WTC11 (cell line): ENCODE results near the gene GPC5. TPM values are rescaled to one million over a fixed set of nuclear protein-coding genes. Genes with fewer than 3 reads are reported as not detected.

Experiments
- ATAC-seq: fragments of 200-7000 bp; cut with Tn5 transposase; 2 replicates; pipeline ENCODE4 v1.10.0; 2021; ENCODE audit warnings: mild to moderate bottlenecking, moderate library complexity
- CTCF ChIA-PET: fragments of 300-600 bp; sonication (Branson Sonifier 250); formaldehyde crosslinking; loops from one replicate; lab custom pipeline; 2021; ENCODE audit warnings: antibody characterized with exemption; lab: Charles Lee
- POLR2A ChIA-PET: fragments of 350-600 bp; sonication (Branson Sonifier 250); formaldehyde crosslinking; loops from one replicate; lab custom pipeline; 2021; ENCODE audit warnings: antibody characterized with exemption; lab: Charles Lee
- DNase-seq: peaks from one replicate; pipeline ENCODE4 v3.0.0; 2021; ENCODE audit warnings: low spot score
- H3K27ac Mint-ChIP-seq: 2 replicates; pipeline ENCODE4 v1.8.0; 2021; ENCODE audit warnings: mixed read lengths
- H3K27me3 Mint-ChIP-seq: 2 replicates; pipeline ENCODE4 v1.8.0; 2021; ENCODE audit warnings: low read depth, mild to moderate bottlenecking, moderate library complexity, mixed read lengths
- H3K36me3 Mint-ChIP-seq: 2 replicates; pipeline ENCODE4 v1.8.0; 2021; ENCODE audit warnings: mixed read lengths
- H3K4me1 Mint-ChIP-seq: 2 replicates; pipeline ENCODE4 v1.8.0; 2022; ENCODE audit warnings: mixed read lengths
- H3K4me3 Mint-ChIP-seq: 2 replicates; pipeline ENCODE4 v1.8.0; 2021; ENCODE audit warnings: mild to moderate bottlenecking, moderate library complexity, mixed read lengths
- H3K9me3 Mint-ChIP-seq: 2 replicates; pipeline ENCODE4 v1.8.0; 2021; ENCODE audit warnings: mixed read lengths
- CBFB ChIP-seq: sonication (generic); formaldehyde crosslinking; IDR thresholded peaks from 2 replicates; pipeline ENCODE4 v1.8.1; 2022; ENCODE audit warnings: mild to moderate bottlenecking, low read depth, missing genetic modification reagents
- CTCF ChIP-seq: fragments of 200-600 bp; IDR thresholded peaks from 2 replicates; pipeline ENCODE4 v1.8.0; 2022; ENCODE audit warnings: antibody characterized with exemption
- FOXP1 ChIP-seq: sonication (generic); formaldehyde crosslinking; IDR thresholded peaks from 2 replicates; pipeline ENCODE4 v1.8.0; 2022; ENCODE audit warnings: missing genetic modification reagents, mild to moderate bottlenecking, moderate library complexity, borderline replicate concordance
- FOXP4 ChIP-seq: sonication (generic); formaldehyde crosslinking; IDR thresholded peaks from 2 replicates; pipeline ENCODE4 v1.8.0; 2022; ENCODE audit warnings: mild to moderate bottlenecking, missing genetic modification reagents
- GRHL2 ChIP-seq: fragments of 250-450 bp; sonication (Bioruptor Pico); IDR thresholded peaks from 2 replicates; pipeline ENCODE4 v1.8.0; 2022; ENCODE audit warnings: mild to moderate bottlenecking, moderate library complexity; ENCODE audit not compliant: insufficient replicate concordance, severe bottlenecking
- MLX ChIP-seq: sonication (generic); formaldehyde crosslinking; IDR thresholded peaks from 2 replicates; pipeline ENCODE4 v1.8.1; 2023; ENCODE audit warnings: mild to moderate bottlenecking, missing genetic modification reagents, moderate library complexity
- MYBL2 ChIP-seq: sonication (generic); formaldehyde crosslinking; IDR thresholded peaks from 2 replicates; pipeline ENCODE4 v1.8.1; 2023; ENCODE audit warnings: mild to moderate bottlenecking, moderate library complexity, missing genetic modification reagents
- NFATC4 ChIP-seq: fragments of 250-450 bp; sonication (Bioruptor Pico); IDR thresholded peaks from 2 replicates; pipeline ENCODE4 v1.9.0; 2021; ENCODE audit warnings: mild to moderate bottlenecking
- RORB ChIP-seq: fragments of 250-450 bp; sonication (Bioruptor Pico); IDR thresholded peaks from 2 replicates; pipeline ENCODE4 v1.9.0; 2021; ENCODE audit warnings: mild to moderate bottlenecking
- SMAD4 ChIP-seq: sonication (generic); formaldehyde crosslinking; IDR thresholded peaks from 2 replicates; pipeline ENCODE4 v1.8.0; 2022; ENCODE audit warnings: mild to moderate bottlenecking, missing genetic modification reagents
- ZNF281 ChIP-seq: sonication (generic); formaldehyde crosslinking; IDR thresholded peaks from 2 replicates; pipeline ENCODE4 v1.8.0; 2023; ENCODE audit warnings: mild to moderate bottlenecking, missing genetic modification reagents
- ZNF425 ChIP-seq: fragments of 250-450 bp; sonication (Bioruptor Pico); conservative IDR thresholded peaks from 2 replicates; pipeline ENCODE4 v1.9.0; 2021; ENCODE audit warnings: mild to moderate bottlenecking
- ZNF671 ChIP-seq: fragments of 250-450 bp; sonication (Bioruptor Pico); IDR thresholded peaks from 2 replicates; pipeline ENCODE4 v1.8.0; 2021; ENCODE audit warnings: mild to moderate bottlenecking
- total RNA-seq: library from RNA; stranded (reverse); gene quantifications from 3 replicates; pipeline ENCODE4 v1.2.3, GENCODE V29; 2021

The GPC5 gene
- total RNA-seq, 1 experiment from 2014 or later = 0.46 TPM

GRCh38 chr13:91375116-91375729 is 23.2 kb upstream of the GPC5 start:
- CTCF ChIA-PET = no interaction called here

GRCh38 chr13:91381371-91381770 is 17.1 kb upstream of the GPC5 start:
- no peaks in the 10 kb centered on the region for H3K36me3 Mint-ChIP-seq
- TF ChIP-seq SMAD4 (no peak), FOXP1 (CRISPR knock-in tag) (no peak), CBFB (CRISPR knock-in tag) (no peak), RORB (no peak), MLX (no peak), ZNF671 (no peak), GRHL2 (CRISPR knock-in tag) (no peak), NFATC4 (CRISPR knock-in tag) (no peak), FOXP4 (CRISPR knock-in tag) (no peak), MYBL2 (no peak)

More at GRCh38 chr13:91375116-91375729, 23.2 kb upstream of the GPC5 start:
- H3K36me3 Mint-ChIP-seq = no peaks in the 10 kb centered on the region
- H3K9me3 Mint-ChIP-seq = no peaks in the 10 kb centered on the region
- POLR2A ChIA-PET = no interaction called here
- H3K27ac Mint-ChIP-seq = no peak overlapping the region
- DNase-seq = no peak
- TF ChIP-seq ZNF425 (CRISPR knock-in tag) = no peak
- TF ChIP-seq ZNF281 (CRISPR knock-in tag) = no peak
- TF ChIP-seq CTCF = peak; percentile 23; the same call in 1 of the 2 replicates
- TF ChIP-seq, all 79 proteins: peak for 1
- ATAC-seq = peak; percentile 94
- H3K27me3 Mint-ChIP-seq = no peaks in the 10 kb centered on the region
- H3K4me1 Mint-ChIP-seq = peaks cover 9% of the 10 kb centered on the region; the same call in 1 of the 2 replicates
- H3K4me3 Mint-ChIP-seq = no peak overlapping the region

More at GRCh38 chr13:91381371-91381770, 17.1 kb upstream of the GPC5 start:
- DNase-seq = no peak
- no peak overlapping the region for H3K4me3 Mint-ChIP-seq
- no peak overlapping the region for H3K27ac Mint-ChIP-seq
- no peaks in the 10 kb centered on the region for H3K4me1 Mint-ChIP-seq
- ATAC-seq = peak; percentile 34; the same call in 1 of the 2 replicates
- H3K9me3 Mint-ChIP-seq = no peaks in the 10 kb centered on the region
- ChIA-PET CTCF (interaction anchor here (0.7 to 1.6 kb wide), 12 partner anchors 8 to 400 kb away, joined by 3 to 15 read pairs (median 6); partner anchors contain the start of gene GPC5), POLR2A (no interaction called here)
- H3K27me3 Mint-ChIP-seq = no peaks in the 10 kb centered on the region
